HG03025 (cell line): ENCODE data around the gene FAM118A.
"Not testable (repeated sequence)": the region's sequence is repeated elsewhere in the genome, so short reads cannot be mapped to it uniquely, and the experiment has no call there.

Source experiments
- ATAC-seq: cut with Tn5 transposase; IDR thresholded peaks from one replicate; pipeline ENCODE4 v1.9.1; 2021; ENCODE audit warnings: mild to moderate bottlenecking, moderate library complexity; ENCODE audit not compliant: unreplicated experiment, low FRiP score

FAM118A gene

DNA sequence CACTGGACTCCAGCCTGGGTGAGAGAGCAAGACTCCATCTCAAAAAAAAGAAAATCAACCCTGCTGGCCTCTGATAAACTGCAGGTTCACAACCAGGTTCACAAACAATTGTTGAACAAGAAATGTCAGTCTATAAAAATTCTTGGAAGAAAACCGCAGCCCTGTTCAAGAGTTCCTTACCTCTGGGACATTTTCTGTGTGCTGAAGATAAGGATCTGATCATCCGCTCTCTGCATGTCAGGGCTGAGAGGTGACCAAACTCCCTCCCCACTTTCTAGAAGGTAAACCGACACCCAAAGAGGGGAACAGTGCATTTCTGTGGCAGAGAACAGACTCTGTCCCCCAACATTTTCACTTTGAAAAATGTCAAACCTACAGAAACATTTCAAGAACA is 29.1 kb upstream of the FAM118A start:
- ATAC-seq = no peak

GRCh38 chr22:45281010-45281409 is 28.7 kb upstream of the FAM118A start:
- ATAC-seq = no peak

GRCh38 chr22:45284705-45285262 is 24.9 kb upstream of the FAM118A start, which contains the start of gene UPK3A:
UPK3A (plus strand) TSS chr22:45284949; CDS start chr22:45285014, 65 bp downstream.
- ATAC-seq = no peak

GRCh38 chr22:45285263-45286058 is 24.3 kb upstream of the FAM118A start:
- no peak for ATAC-seq

DNA sequence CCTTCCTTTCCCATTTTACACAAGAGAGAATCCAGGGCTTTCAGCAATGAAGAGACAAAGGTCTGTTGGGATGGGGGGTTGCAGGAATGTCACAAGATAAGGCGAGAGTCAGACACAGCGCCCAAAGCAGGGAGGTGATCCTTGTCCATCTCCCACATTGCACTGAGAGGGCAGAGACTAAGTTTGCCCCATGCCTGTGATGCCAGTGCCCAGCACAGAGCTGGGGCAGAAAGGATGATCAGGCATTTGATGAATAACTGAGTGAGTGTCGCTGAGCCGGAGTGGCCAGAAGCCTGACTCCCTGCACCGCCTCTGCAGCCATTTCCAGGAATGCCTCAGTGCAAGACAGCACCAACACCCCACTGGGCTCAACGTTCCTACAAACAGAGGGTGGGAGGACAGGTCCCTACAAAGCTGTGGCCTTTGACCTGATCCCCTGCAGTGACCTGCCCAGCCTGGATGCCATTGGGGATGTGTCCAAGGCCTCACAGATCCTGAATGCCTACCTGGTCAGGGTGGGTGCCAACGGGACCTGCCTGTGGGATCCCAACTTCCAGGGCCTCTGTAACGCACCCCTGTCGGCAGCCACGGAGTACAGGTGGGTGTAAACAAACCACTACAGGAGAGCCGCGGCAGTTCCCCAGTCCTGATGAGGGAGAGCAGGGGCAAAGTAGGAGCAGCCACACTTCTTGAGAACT is 22.7 kb upstream of the FAM118A start:
- no peak for ATAC-seq

DNA sequence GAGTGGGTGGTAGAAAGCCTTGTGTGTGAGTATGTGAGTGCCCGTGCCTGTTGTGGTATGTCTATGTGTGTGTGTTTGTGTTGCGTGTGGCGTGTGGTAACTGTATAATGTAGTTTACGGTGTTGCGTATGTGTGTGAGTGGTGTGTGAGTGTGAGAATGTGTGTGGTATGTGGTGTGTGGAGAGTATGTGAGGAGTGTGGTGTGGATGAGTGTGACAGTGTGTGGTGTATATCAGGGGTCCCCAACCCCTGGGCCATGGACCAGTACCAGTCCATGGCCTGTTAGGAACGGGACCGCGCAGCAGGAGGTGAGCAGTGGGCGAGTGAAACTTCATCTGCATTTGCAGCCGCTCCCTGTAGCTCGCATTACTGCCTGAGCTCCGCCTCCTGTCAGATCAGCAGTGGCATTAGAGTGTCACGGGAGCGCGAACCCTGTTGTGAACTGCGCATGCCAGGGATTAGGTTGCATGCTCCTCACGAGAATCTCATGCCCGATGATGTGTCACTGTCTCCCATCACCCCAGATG is 19.3 kb upstream of the FAM118A start:
- no peak for ATAC-seq

GRCh38 chr22:45291061-45291930 is 18.4 kb upstream of the FAM118A start:
- ATAC-seq = no peak

DNA sequence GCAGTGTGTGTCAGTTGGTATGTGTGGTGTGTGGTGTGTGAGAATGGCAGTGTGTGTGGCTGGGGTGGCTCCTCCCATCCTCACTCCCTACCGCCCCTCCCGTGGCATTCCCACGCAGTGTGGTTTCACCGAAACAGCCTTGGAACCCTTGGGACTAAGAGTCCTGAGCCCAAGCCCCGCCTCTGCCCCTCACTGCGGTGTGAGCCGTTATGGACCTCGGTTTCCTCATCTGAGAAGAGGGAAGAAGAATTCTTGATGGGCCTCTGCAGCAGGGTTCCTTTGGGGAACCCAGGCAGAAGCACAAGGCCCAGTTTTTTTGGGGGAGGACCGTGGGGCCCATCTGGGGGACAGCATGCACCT is 17.8 kb upstream of the FAM118A start:
- ATAC-seq = no peak

DNA sequence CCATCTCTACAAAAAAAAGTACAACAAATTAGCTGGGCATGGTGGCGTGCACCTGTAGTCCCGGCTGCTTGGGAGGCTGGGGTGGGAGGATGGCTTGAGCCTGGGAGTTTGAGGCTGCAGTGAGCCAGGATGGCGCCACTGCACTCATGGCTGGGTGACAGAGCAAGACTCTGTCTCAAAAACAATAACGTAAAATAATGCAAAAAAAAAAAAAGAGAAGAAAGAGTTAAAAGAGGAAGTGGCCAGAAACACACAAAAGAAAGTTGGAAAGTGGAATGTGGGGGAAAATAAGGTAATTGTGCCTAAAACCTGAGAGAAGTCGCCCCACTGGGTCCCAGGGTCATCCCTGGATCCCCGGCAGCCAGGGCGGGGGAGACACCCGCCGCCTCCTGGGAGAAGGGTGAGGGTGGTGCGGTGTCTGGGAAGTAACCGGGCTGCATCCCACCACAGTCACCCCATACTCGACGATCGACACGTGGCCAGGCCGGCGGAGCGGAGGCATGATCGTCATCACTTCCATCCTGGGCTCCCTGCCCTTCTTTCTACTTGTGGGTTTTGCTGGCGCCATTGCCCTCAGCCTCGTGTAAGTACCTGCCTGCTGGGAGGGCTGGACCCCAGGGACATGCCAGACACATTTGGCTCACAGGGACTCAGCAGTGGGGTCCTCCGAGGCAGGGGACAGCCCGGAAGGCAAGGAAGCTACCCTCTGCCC is 16.8 kb upstream of the FAM118A start:
- no peak for ATAC-seq

- no peak for ATAC-seq
Measured at GRCh38 chr22:45294030-45294429, 15.7 kb upstream of the FAM118A start.

GRCh38 chr22:45295004-45295403 is 14.7 kb upstream of the FAM118A start:
- ATAC-seq = not testable (repeated sequence)

- no peak for ATAC-seq
Measured at GRCh38 chr22:45295492-45295891, 14.2 kb upstream of the FAM118A start.

DNA sequence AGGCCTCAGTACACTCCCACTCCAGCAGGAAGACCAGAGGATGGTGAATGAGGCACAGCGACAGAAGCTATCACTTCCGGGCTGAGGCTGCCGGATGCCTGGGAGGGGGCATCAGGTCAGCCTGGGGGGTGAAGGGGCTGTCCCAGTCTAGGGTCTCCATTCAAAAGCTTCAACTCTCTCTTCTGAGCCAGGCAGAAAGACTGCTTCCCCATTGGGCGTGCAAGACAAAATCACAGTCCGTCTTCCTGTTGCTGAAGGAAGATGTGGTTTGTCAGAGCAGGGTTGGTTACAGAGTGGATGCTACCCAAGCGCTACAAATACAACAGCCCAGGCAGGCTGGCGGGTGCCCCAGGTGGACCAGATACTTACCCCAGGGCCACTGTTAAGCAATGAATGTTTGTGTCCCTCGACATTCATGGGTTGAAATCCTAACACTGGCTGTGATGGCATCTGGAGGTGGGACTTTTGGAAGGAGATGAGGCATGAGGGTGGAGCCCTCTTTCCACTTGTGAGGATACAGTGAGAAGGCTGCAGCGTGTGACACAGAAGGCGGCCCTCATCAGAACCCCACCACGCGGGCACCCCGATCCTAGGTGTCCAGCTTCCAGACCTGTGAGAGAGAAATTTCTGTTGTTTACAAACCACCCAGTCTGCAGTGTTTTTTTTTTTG is 13.0 kb upstream of the FAM118A start:
- no peak for ATAC-seq

- no peak for ATAC-seq
Measured at GRCh38 chr22:45298934-45299505, 10.7 kb upstream of the FAM118A start.

DNA sequence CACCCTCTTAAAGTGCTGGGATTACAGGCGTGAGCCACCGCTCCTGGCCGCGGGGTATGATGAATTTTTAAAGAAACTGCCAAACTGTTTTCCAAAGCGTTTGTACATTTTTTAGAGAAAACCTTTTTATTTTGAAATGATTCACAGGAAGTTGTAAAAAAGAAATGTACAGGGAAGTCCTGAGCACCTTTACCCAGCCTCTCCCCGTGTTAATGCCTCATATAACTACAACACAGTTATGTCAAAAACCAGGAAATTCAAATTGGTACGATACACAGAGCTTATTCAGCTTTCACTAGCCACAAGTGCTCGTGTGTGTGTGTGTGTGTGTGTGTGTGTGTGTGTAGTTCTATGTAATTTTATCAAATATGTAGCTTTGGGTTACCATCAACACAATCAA is 7.0 kb upstream of the FAM118A start:
- no peak for ATAC-seq

- ATAC-seq = no peak
Measured at GRCh38 chr22:45303181-45303580, 6.6 kb upstream of the FAM118A start.

DNA sequence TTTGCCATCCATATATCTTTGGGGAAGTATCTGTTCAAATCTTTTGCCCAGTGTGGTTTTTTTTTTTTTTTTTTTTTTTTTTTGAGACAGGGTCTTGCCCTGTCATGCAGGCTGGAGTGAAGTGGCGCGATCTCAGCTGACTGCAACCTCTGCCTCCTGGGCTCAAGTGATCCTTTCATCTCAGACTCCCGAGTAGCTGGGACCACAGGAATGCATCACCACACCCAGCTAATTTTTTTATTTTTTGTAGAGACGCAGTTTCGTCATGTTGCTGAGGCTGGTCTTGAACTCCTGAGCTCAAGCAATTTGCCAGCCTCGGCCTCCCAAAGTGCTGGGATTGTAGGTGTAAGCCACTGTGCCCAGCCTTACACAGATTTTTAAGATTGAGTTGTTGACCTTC is 4.8 kb upstream of the FAM118A start:
- no peak for ATAC-seq

DNA sequence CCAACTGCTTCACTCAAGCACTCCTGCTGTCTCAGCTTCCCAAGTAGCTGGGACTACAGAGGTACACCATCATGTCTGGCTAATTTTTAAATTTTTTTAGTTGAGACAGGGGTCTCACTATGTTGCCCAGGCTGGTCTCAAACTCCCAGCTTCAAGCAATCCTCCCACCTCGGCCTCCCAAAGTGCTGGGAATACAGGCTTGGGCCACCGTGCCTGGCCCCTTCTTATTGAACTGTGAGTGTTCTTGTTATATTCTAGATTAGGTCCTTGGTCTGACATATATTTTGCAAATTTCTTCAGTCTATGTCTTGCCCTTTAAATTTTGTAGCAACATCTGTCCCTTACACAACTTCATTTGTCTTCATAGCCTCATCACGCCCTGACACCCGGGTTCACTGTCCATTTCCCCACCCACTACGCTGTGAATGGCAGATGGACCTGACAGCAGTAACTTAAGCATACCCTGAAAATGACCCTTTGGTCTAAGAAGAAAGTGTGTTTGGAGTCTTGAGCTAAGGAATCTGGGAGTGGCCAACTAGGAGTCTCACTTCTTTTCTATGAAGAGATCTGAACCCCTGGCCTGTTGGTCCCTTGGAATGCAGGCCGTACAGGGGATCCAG is 4.2 kb upstream of the FAM118A start:
- ATAC-seq = no peak

GRCh38 chr22:45306139-45306538 is 3.6 kb upstream of the FAM118A start:
- ATAC-seq = no peak
